Measurements from ENCODE around the gene OLIG2.

Gene OLIG2

DNA sequence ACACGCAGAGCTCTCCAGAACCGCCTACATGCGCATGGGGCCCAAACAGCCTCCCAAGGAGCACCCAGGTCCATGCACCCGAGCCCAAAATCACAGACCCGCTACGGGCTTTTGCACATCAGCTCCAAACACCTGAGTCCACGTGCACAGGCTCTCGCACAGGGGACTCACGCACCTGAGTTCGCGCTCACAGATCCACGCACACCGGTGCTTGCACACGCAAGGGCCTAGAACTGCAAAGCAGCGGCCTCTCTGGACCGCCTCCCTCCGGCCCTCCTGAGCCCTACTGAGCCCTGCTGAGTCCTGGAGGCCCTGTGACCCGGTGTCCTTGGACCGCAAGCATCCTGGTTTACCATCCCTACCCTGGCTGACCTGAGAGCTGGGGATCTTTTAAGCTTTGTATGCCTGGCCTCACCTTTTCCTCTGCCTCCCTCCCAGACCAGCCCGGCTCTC, 8.3 kb downstream of the OLIG2 start:
- DNase-seq = no peak

DNA sequence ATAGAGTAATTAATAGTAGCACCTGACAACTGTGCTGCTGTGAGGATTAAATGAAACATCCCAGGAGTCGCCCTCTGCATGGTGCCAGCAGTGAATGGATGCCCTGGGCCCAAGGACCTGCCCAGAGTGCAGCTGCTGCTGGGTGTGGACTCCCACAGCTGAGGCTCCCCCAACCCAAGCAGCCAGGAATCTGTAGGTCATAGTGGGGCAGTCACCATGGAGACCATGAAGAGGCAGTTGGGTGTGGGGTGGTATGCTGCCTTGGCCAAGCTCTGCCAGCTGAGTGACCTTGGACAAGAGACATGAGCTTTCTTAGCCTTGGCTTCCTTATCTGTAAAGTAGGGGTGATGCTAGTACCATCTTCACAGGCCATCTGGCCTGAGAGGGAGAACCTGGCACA, 9.4 kb downstream of the OLIG2 start:
- DNase-seq = no peak

DNA sequence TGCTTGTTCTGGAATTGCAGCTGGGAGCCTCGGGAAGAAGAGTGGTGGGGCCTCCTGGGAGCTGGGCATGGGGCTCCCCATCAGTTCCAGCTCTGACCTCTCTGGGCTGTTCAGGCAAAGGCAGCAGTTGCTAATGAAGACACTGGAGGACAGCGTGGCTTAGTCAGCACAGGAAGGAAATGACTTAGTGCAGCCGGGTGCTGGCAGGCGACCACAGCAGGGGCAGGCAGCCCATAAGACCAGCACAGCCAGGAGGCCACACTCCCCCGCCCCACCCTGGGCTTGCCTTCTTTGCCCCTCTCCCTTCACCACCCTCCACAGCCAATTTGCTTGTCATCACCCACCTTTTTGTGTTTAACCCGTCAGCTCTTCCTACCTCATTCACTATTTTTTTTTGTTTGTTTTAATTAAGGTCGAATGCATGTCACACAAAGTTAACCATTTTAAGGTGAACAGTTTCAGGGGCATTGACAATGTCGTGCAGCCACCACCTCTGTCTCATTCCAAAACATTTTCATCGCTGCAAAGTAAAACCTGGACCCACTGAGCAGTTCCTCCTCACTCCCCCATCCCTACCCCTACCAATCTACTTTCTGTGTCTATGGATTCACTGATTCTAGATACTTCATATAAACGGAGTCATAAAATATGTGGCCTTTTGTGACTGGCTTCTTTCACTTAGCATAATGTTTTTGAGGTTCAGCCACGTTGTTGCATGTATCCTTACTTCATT, 10.9 kb downstream of the OLIG2 start:
- DNase-seq = no peak

DNA sequence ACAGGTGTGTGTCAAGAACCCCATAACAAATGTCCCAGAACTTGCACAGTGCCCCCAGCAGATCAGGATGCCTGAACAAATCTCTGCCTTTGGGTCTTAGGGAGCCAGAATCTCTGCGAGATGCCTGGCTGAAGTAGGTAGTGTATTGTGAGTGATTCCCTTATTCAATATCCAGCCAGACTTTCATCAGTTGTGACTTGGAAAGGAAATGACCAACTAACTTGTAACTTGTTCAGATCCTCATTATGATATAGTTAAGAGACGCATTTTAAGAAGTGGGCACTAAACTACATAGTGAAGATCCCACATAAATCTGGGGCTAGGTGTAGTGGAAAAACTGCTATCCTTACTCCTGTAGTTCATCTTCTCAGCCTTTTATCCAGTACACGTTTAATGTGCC, 11.8 kb downstream of the OLIG2 start:
- DNase-seq = no peak

DNA sequence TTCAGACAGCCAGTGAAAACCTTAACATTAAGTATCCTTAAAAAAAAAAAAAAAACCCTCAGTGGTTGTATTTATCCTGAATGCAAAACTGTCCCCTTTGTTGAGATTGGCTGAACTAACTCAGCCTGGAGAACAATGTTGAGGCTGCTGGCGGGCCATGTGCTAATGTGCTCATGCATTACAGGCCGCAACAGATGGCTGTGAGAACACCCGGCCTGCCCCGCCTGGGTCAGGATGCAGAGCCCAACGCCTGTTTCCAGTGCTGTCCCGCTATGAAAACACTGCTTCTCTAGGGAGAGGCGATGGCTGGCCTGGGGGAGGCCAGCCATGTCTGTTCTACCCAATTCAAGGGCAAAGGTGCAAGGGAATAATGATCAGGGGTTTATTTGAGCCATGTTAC, 13.8 kb downstream of the OLIG2 start:
- peak in 1 of 2 experiments; percentile 10 for DNase-seq

DNA sequence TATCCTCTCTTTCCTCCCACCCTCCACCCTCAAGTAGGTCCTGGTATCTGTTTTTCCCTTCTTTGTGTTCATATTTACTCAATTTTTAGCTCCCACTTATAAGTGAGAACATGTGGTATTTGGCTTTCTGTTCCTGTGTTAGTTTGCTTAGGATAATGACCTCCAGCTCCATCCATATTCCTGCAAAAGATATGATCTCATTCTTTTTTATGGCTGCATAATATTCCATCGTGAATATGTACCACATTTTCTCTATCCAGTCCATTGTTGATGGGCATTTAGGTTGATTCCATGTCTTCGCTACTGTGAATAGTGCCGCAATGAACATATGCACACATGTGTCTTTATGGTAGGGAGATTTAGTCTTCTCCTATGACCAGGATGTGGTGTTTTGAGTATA, 14.5 kb downstream of the OLIG2 start:
- no peak for DNase-seq

DNA sequence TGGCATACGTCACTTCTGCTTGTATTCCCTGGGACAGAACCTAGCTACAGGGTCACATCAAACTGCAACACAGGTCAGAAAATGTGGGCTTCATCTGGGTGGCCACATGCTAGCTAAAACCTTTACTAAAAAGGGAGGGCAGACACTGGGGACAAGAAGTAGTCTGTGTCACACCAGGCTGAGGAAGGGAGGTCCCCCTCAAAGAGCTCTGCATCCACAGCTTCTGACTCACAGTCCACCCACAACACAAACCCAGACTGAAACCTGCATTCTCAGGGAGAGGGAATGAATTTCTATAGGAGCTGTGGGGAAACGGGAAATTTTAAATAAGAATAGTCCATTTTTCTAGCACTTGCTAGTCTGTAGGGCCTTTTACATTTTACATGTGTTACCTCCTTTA, 16.2 kb downstream of the OLIG2 start:
- DNase-seq = no peak

DNA sequence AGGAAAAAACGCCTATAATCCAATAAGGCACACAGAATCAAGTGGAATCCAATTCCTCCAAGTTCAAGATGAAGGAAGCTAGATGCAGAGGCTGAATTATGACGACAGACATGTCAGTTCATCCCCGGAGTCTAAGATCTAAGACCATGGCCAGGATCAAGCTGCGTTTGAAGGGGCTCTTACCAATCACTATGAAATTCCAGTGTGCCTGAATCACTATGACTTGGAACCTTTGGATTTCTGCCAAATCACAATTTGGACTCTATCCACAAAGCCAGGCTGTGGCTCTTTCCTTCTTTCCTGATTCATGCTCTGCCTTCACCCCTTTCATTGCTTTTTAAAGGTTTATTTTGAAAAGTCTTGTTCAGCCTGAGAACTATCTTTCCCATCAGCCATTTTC, 17.1 kb downstream of the OLIG2 start:
- peak in 1 of 2 experiments; percentile 40 for DNase-seq

DNA sequence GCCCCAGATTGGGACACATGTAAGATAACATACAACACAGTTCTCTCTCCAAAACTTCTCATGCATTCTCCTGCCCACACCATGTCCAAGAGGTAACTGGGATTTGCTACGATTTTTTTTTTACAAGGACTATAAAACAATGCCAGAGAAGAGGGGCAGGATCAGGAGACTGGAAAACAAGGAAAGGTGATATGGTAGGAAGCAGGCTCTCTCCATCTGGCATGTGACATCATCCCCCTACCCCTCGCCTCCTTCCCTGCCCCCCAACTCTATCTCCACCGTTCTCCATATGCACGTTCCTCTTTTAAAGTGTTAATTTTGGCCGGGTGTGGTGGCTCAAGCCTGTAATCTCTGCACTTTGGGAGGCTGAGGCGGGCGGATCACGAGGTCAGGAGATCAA, 20.7 kb downstream of the OLIG2 start:
- no peak for DNase-seq

DNA sequence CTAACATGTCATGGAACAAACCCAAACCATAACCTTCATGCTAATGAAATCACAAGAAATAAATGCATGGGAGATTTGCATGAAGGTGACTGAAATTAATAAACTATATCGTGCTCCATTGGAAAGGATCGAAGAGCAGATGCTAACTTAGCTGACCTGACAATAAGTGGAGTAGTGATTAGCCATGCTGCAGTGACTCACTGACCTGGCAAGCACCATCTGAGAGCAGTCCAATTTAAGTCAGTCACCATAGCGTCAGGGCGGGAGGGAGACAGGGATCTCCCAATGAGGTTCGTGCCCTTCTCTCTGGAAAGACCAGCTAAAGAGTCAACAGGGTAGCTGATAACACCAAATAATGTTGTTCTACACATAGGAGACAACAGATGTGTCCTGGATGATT, 21.5 kb downstream of the OLIG2 start:
- DNase-seq = no peak

DNA sequence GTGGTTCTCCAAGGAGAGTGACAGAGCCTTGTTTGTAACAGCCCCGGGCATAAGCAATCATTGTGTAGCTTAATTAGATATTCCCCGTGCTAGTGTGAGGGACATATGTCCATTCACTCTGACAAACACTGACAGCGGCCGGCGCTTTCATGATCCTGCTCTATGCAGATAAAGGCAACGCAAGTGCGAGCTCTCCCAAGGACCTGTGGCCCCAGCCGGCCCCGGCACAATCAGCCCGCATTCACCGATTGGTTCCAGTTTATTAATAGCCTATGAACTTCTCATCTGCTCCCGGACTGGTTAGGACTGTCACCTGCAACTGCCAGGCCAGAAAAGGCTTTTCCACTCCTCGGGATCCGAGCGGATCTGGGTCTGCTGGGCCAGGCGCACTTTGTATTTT, 26.2 kb downstream of the OLIG2 start:
- no peak for DNase-seq

DNA sequence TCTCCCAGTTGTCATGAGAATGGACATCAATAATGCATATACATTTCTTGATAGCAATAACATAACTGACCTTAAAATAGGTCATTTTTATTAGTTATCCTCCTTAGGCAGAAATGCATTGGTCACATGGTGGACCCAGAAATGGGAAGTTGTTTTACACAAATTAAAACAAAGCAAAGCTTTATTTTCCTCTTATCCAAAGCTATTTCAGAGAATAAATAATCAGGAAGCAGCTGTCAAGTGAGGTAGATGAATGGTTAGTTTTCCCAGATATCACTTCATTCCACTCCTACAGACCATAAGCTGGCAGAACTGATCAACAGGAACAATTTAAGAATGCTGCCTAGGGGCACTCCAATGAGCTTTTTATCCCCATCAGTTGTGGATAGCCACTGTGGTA, 28.2 kb downstream of the OLIG2 start:
- DNase-seq = no peak

DNA sequence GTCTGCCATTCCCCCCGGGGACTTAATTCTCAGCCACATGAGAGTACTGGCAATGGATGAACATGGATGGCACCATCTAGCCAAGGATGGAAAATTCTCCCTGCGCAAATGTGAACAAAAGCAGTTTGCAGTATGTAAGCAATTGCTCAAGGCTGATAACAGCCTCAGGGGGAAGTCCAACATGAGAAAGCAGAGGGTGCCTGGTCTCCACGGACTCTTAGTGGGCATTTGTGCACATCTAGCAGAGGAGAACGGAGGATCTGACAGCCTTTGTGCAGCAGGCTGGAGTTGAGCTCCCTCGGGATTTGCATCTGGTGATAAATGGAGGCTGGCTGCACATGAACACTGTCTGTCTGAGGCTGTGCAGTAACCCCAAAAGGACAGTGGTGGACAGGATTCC, 30.3 kb downstream of the OLIG2 start:
- no peak for DNase-seq

DNA sequence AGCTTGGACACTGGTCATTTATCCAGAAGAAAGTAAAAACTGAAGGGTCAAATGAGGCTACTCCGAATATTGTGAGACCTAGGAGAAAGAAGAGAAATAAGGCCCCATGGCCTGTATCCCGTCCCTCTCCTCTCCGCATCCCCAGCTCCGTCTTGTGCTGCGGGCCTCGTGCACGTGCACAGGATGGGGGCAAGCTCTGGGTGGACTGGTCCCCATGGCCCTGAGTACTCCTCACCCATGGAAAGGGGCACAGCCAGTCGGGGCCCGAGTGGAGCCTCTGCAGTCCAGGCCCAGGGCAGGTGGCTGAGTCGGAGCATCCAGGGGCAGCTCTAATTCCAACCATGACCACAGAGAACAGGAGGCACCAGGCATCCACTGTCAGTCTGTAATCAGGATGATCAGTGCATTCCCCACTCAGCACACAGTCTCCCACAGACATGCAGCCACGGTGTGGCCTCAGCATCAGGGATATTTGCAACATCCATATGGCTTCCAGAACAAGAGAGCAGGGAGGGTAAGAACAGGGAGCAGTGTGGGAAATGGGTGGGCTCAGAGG, 31.7 kb downstream of the OLIG2 start:
- no peak for DNase-seq

DNA sequence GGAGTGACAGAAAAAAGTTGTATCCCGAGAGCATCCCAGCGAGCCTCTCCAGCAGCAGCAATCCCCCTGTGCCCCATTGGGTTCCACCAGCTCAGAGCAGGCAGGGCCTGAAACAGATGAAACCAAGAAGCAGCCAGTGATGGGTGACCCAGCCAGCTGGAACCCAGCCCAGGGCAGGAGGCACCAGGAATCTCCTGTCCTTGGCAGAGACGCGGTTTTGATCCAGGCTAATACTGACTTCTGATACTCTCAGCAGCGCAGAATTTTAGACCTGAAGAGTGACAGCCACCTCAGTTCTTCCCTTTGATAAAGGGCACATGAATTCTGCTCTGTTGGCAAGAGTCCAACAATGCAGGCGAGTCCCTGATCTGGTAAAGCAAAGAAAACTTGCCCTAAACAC, 32.8 kb downstream of the OLIG2 start:
- peak in 1 of 2 experiments; percentile 71 for DNase-seq

DNA sequence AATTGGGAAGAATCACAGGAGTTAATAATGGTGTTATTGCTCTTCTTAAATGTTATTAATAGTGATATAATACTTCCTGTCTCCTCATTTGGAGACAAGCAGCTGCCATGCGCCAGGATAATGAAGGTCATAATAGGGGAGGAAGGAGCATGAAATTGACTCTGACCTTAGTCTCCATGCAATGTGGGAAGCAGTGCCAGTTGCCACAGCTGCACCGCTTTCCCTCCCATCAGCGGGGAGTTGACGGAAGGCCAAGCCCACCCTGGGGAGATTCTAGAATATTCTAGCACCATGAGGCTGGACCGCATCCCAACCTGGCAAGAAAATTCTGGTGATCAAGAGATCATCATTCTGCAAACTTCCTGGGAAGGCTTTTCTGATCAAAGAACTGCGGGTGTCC, 33.2 kb downstream of the OLIG2 start:
- no peak for DNase-seq

DNA sequence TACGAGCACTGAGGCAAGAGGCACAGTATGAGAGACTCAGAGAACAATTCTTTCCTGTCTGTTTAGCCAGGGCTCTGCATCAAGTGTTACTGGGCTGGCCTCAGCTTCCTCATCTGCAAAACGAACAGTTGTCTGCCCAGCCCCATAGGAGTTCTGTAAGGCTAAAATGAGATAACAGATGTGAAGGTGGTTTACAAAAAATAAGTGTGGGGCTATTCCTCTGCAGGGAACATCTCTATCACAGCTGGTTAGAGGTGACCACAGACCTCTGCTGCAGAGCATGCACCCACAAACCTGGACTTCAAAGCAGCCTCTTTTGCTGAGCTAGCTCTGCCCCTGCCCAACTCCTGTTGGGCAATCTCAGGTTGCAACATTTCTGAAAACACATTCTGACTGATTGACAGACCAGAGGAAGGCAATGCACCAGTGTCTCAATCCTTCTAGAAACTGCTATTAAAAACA, 33.7 kb downstream of the OLIG2 start:
- DNase-seq = no peak

DNA sequence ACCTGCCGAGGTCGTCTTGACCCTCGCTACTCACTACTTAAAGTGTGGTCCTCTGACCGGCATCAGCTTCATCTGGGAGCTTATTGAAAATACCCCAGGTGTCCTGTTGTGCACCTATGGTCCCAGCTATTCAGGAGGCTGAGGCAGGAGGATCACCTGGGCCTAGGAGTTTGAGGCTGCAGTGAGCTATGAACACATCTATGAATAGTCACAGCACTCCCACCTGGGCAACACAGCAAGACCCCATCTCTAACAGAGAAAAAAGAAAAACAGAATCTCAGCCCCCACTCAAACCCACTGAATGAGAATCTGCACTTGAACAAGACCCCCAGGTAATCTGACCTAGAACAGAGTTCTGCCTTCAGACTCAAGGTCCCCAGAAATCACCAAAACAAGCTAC, 35.5 kb downstream of the OLIG2 start:
- DNase-seq = no peak

DNA sequence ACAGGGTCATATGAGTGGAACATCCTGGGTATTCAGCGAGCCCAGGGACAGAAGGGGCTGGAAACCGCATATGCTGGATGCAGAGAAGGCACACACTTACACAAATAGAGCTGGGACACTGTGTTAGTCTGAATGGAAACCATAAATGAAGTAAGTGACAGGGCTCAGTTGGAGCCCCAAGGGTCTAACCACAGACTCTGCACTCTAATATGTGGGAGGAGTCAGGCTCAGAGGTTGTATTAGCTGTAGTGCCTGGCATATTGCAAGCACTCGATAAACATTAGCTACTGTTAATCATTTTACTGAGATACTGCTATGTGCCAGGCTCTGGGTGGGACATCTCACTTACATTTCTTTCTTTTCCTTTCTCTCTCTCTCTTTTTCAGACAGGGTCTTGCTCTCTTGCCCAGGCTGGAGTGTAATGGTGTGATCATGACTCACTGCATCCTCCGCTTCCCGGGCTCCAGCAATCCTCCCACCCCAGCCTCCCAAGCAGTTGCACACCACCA, 37.7 kb downstream of the OLIG2 start:
- DNase-seq = no peak

DNA sequence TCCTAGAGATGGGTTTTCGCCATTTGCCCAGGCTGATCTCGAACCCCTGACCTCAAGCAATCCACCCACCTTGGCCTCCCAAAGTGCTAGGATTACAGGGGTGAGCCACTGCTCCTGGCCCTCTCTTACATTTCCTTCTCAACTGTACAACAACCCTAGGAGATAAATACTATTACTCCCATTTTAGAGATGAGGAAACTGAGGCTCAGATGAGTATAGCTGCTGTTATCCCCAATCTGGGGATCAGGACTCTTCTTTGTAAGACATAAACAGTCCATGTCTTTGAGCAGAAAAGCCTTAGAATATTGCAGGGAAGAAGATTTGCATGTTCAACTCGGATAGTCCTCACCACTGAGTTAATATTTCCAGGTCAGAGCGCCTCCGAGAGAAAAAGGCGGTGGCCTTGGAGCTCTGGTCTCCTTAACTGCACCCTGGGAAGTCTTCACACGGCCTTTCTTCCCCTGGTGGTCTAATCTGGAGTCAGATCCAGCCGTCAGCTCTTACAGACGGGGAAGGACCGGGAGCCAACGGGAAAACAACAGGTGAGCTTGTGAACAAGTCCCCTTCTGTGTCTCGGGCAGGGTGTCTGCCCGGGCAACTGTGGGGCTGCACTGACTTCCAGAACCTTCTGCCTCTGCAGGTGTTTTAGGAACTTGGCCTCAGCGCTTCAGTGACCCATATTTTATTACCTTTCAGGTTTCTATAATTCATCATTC, 38.3 kb downstream of the OLIG2 start:
- DNase-seq = no peak

DNA sequence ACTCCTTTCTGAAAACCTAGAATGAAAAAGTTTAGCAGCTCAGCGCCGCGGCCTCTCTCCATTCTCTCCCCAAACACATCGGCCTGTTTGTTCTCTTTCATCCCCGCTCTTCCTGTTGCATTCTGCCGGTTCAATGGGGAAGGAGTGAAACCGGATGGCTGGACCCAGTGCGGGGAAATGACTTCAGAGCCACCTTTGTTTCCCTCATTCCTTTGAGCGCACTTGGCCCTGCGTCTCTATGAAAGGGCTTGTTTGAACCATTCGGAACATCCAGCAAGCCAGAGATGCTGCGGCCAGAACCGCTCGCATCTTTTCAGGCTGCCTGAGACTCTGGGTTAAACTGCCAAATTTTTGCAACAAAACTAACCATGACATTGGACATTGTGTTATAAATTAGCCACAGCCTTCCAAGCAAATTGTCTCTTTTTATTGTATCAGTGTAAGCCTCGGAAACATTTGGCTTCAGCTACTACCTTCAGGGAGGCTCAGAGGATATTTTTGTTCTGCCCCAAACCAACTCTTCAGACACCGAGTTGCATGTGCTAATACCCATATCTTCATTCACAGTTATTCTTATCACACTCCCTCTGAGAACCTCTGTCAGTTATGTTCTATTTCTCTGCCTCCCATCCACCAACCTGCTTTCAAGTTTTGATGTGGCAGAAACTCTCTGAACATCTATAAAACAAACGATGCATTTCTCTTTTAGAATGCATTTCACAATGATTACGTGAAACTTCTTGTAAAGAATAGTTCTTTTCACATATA, 39.1 kb downstream of the OLIG2 start:
- no peak for DNase-seq

DNA sequence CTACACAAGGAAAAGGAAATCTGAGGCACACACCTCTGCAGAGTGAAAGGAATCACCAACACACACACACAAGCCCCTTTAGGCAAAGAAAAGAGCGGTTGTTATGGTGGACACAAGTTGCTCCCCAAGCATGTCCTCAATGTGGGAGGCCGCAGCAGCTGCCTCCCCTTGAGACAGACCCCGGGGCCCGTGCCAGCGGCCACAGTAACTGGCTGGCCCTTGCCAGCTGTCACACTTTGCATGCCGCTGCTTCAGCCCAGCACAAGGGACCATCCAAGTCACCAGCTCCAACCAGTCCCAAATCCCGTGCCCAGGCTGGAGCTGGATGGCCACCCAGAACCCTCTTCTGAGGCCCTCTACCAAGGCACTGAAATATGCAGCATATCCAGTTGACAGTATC, 41.3 kb downstream of the OLIG2 start:
- DNase-seq = no peak

DNA sequence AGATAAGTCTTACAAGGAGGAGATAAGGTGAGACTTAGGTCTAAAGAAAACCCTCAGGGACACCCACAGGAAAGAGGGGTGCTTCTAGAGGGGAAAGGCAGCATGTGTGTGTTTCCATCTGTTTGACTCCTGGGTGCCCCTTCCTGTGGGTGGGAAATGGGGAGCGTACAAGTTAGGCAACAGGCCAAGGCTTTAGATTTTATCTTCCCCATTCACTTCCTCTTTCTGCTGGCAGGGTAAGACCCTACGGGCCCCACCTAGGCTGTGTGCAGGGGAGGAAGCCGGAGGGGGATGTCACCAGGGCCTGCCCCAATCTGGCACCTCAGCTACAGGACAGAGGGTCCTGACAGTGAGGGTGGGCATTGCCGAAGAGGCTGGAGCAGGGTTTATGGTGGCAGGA, 41.7 kb downstream of the OLIG2 start:
- DNase-seq = no peak

Data from NCI-H446 (cell line).